Activated CD8-positive, alpha-beta memory T cell treated with anti-CD3 and anti-CD28 coated beads, Interleukin-2, amount 10 ng/mL, durations not matched to agents 7 days and 5 days (primary cell): ENCODE results near the gene GFI1B. TPM values are rescaled to one million over a fixed set of nuclear protein-coding genes. Genes with fewer than 3 reads are reported as not detected.
"Not testable (repeated sequence)": the region's sequence is repeated elsewhere in the genome, so short reads cannot be mapped to it uniquely, and the experiment has no call there.

Experiments
- ATAC-seq: fragments of 150-1000 bp; cut with Tn5 transposase; one replicate; pipeline ENCODE4 v1.10.0; 2021; ENCODE audit warnings: moderate library complexity
- CTCF ChIA-PET: fragments of 350-600 bp; sonication (Branson Sonifier 250); formaldehyde crosslinking; loops from one replicate; lab custom pipeline; 2021; ENCODE audit warnings: antibody characterized with exemption; lab: Charles Lee
- DNase-seq: peaks from one replicate; pipeline ENCODE4 v3.0.0-alpha.2; 2020
- H3K27ac Mint-ChIP-seq: one replicate; pipeline ENCODE4 v1.8.0; 2021; ENCODE audit warnings: mild to moderate bottlenecking, mixed read lengths
- H3K27me3 Mint-ChIP-seq: one replicate; pipeline ENCODE4 v1.8.0; 2021; ENCODE audit warnings: mixed read lengths
- H3K36me3 Mint-ChIP-seq: one replicate; pipeline ENCODE4 v1.8.0; 2021; ENCODE audit warnings: mild to moderate bottlenecking, mixed read lengths
- H3K4me1 Mint-ChIP-seq: one replicate; pipeline ENCODE4 v1.8.0; 2021; ENCODE audit warnings: mixed read lengths
- H3K4me3 Mint-ChIP-seq: one replicate; pipeline ENCODE4 v1.8.0; 2021; ENCODE audit warnings: mild to moderate bottlenecking, moderate library complexity, mixed read lengths
- H3K9me3 Mint-ChIP-seq: one replicate; pipeline ENCODE4 v1.8.0; 2022; ENCODE audit warnings: low read depth, mixed read lengths
- total RNA-seq, 2 experiments: library from RNA; stranded (reverse); gene quantifications; one replicate each; pipeline ENCODE4 v1.2.3, GENCODE V29; 2021

GFI1B gene
- total RNA-seq, 2 experiments from 2014 or later: not detected

DNA sequence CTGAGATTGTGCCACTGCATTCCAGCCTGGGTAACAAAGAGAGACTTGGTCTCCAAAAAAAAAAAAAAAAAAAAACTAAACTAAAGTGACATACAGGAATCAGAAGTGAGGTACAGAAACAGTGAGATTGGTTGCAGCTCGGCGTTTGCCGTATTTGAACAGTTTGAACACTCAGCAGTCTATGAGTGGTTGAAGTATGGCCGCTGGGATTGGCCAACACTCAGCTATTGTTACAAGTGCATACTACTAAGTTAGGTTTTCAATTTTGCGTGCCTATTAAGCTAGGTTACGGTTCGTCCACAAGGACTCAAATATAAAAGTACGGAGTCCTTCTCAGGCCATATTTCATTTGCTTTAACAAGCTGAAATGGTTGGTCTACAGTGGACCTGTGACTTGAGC lies 30.7 kb upstream of the GFI1B start:
- ATAC-seq (no peak), DNase-seq (no peak)
- CTCF ChIA-PET: interaction anchor here (1.1 to 3.2 kb wide), 3 partner anchors 25 to 308 kb away, joined by 3 to 15 read pairs (median 3); no protein-coding TSS in a partner anchor
- H3K27ac Mint-ChIP-seq: no peak overlapping the region
- H3K36me3 Mint-ChIP-seq: peaks cover 2% of the 10 kb centered on the region
- H3K4me3 Mint-ChIP-seq: no peak overlapping the region
- H3K9me3 Mint-ChIP-seq: no peaks in the 10 kb centered on the region
- peaks cover 4% of the 10 kb centered on the region for H3K27me3 Mint-ChIP-seq
- H3K4me1 Mint-ChIP-seq: peaks cover 16% of the 10 kb centered on the region

DNA sequence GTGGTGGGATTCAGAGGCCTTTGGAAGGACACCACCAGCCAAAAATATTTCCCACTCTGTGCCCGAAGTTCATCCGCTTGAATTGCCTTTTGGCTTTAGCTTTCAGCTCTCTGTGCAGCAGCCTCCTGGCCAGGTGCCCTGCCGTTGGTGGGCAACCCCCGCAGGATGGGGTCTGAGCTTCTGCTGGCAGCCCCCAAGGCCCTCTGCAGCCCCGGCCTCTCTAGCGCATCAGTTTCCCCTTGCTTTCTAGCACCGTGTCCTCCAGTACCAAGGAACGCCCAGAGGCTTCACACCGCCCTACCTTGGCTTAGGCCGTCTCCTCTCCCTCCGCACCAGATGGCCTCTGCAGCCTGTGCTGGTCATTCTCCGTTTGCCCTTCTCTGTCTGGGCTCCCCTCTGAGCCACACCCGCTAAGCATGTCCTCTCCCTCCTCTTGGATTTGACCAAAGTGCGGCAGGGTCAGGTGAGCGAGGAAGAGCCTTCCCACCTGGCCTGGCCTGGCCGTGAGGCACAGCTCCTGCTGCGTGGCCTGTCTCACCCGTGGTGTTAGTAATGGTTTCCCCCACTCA lies 29.9 kb upstream of the GFI1B start:
- CTCF ChIA-PET: interaction anchor here (1.3 to 3.2 kb wide), 2 partner anchors 24 to 29 kb away, joined by 3 to 15 read pairs; no protein-coding TSS in a partner anchor
- H3K9me3 Mint-ChIP-seq: no peaks in the 10 kb centered on the region
- peaks cover 4% of the 10 kb centered on the region for H3K27me3 Mint-ChIP-seq
- no peak overlapping the region for H3K4me3 Mint-ChIP-seq
- DNase-seq: no peak
- ATAC-seq: no peak
- H3K27ac Mint-ChIP-seq: no peak overlapping the region
- H3K36me3 Mint-ChIP-seq: peaks cover 2% of the 10 kb centered on the region
- H3K4me1 Mint-ChIP-seq: peaks cover 9% of the 10 kb centered on the region

DNA sequence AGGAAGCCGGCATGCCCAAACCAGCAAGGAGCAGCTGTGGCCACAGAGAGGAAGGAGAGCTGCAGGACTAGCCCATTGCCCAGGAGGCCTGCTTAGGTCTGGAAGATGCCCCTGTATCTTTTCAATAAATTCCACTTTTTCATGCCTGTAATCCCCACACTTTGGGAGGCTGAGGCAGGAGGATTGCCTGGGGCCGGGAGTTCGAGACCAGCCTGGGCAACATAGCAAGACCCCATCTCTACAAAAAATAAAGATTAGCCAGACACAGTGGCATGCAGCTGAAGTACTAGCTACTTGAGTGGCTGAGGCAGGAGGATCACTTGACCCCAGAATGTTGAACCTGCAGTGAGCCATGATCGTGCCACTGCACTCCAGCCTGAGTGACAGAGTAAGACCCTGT lies 28.8 kb upstream of the GFI1B start:
- Mint-ChIP-seq H3K27me3 (peaks cover 4% of the 10 kb centered on the region), H3K36me3 (no peaks in the 10 kb centered on the region), H3K4me1 (peaks cover 3% of the 10 kb centered on the region), H3K27ac (no peak overlapping the region), H3K9me3 (no peaks in the 10 kb centered on the region), H3K4me3 (no peak overlapping the region)
- ATAC-seq: no peak
- CTCF ChIA-PET: no interaction called here
- DNase-seq: no peak

DNA sequence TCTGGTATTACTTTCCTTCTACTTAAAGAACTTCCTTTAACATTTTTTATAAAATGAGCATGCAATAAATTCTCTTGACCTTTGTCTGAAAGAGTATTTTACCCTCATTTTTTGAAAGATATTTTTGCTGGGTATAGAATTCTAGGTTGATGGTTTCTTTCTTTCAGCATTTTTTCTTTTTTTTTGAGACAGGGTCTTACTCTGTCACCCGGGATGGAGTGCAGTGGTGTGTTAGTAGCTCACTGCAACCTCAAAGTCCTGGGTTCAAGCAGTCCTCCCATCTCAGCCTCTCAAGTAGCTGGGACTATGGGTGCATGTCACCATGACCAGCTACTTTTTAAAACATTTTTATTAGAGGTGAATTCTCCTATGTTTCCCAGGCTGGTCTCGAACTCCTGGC lies 23.4 kb upstream of the GFI1B start:
- Mint-ChIP-seq H3K27ac (no peak overlapping the region), H3K4me1 (no peaks in the 10 kb centered on the region), H3K4me3 (no peak overlapping the region), H3K27me3 (peaks cover 4% of the 10 kb centered on the region), H3K36me3 (no peaks in the 10 kb centered on the region), H3K9me3 (peaks cover 4% of the 10 kb centered on the region)
- CTCF ChIA-PET: interaction anchor here (2.4 kb wide), 1 partner anchor 23 kb away, joined by 5 read pairs; the partner anchor contains the start of gene GFI1B
- no peak for ATAC-seq
- no peak for DNase-seq

DNA sequence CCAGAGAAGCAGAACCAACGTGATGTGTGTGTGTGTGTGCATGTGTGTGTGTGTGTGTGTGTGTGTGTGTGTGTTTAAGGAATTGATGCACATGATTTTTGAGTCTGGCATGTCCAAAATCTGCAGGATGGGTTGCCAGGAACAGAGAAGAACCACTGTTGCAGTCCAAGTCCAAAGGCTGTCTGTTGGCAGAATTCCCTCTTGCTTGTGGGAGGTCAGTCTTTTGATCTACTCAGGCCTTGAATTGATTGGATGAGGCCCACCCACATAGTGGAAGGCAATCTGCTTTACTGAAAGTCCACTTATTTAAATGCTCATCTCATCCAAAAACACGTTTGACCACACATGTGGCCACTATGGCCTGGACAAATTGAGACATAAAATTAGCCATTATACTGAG lies 22.7 kb upstream of the GFI1B start:
- no peak for DNase-seq
- no peak overlapping the region for H3K4me3 Mint-ChIP-seq
- ATAC-seq: no peak
- no peak overlapping the region for H3K27ac Mint-ChIP-seq
- peaks cover 4% of the 10 kb centered on the region for H3K27me3 Mint-ChIP-seq
- no peaks in the 10 kb centered on the region for H3K4me1 Mint-ChIP-seq
- H3K9me3 Mint-ChIP-seq: peaks cover 4% of the 10 kb centered on the region
- H3K36me3 Mint-ChIP-seq: no peaks in the 10 kb centered on the region
- CTCF ChIA-PET: interaction anchor here (1.5 kb wide), 1 partner anchor 16 kb away, joined by 5 read pairs; no protein-coding TSS in a partner anchor

DNA sequence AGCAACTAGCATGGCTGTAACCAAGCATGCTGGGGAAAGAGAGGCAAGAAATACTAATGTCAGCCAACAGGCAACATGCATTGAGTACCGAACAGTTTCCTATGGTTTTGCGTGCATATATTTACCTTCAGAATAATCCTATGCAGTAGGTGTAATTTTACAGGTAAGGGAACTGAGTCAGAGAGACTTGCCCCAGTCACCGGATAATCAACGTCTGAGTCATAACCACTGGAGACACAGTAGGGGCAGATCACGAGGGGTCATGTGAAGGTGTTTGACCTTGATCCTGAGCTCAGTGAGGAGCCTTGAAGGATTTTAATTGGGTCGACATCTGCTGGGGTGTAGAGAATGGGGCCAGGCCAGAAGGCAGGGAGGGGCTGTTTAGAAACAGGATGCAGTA lies 20.7 kb upstream of the GFI1B start:
- H3K36me3 Mint-ChIP-seq: no peaks in the 10 kb centered on the region
- H3K9me3 Mint-ChIP-seq: peaks cover 4% of the 10 kb centered on the region
- DNase-seq (no peak), ATAC-seq (no peak)
- no peak overlapping the region for H3K27ac Mint-ChIP-seq
- H3K27me3 Mint-ChIP-seq: peaks cover 8% of the 10 kb centered on the region
- CTCF ChIA-PET: no interaction called here
- H3K4me1 Mint-ChIP-seq: no peaks in the 10 kb centered on the region
- H3K4me3 Mint-ChIP-seq: no peak overlapping the region

- CTCF ChIA-PET: no interaction called here
- peaks cover 4% of the 10 kb centered on the region for H3K9me3 Mint-ChIP-seq
- peaks cover 14% of the 10 kb centered on the region for H3K27me3 Mint-ChIP-seq
- DNase-seq (no peak), ATAC-seq (no peak)
- H3K36me3 Mint-ChIP-seq: no peaks in the 10 kb centered on the region
- no peaks in the 10 kb centered on the region for H3K4me1 Mint-ChIP-seq
- H3K4me3 Mint-ChIP-seq: no peak overlapping the region
- no peak overlapping the region for H3K27ac Mint-ChIP-seq
Measured at GRCh38 chr9:132961002-132961401, 17.5 kb upstream of the GFI1B start.

DNA sequence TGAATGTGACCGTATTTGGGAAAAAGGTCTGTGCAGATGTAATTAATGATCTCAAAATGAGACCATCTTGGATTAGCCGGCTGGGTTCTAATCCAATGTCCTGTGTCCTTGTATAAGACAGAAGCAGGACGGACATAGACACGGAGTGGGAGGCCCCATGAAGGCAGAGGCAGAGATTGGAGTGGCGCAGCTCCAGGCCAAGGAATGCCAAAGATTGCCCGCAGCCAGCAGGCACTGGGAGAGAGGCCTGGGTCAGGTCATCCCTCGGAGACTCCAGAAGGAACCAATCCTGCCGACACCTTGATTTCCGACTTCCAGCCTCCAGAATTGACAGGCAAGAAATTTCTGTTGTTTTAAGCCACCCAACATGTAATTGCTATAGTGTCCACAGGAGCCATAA lies 13.0 kb upstream of the GFI1B start:
- Mint-ChIP-seq H3K27ac (no peak overlapping the region), H3K4me3 (no peak overlapping the region), H3K36me3 (no peaks in the 10 kb centered on the region), H3K27me3 (peaks cover 20% of the 10 kb centered on the region), H3K4me1 (no peaks in the 10 kb centered on the region), H3K9me3 (no peaks in the 10 kb centered on the region)
- CTCF ChIA-PET: no interaction called here
- no peak for ATAC-seq
- no peak for DNase-seq

DNA sequence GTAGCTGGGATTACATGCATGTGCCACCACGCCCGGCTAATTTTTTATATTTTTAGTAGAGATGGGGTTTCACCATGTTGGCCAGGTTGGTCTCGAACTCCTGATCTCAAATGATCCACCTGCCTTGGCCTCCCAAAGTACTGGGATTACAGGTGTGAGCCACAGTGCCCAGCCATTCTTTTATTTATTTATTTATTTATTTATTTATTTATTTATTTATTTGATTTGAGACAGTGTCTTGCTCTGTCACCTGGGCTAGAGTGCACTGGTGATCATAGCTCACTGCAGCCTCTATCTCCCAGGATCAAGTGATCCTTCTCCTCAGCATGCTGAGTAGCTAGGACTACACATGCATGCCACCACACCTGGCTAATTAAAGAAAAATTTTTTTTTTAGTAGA lies 10.6 kb upstream of the GFI1B start:
- ATAC-seq, H3K36me3 Mint-ChIP-seq, DNase-seq, H3K27ac Mint-ChIP-seq, H3K4me3 Mint-ChIP-seq, H3K4me1 Mint-ChIP-seq, H3K9me3 Mint-ChIP-seq, CTCF ChIA-PET: not testable (repeated sequence)
- peaks cover 12% of the 10 kb centered on the region for H3K27me3 Mint-ChIP-seq

DNA sequence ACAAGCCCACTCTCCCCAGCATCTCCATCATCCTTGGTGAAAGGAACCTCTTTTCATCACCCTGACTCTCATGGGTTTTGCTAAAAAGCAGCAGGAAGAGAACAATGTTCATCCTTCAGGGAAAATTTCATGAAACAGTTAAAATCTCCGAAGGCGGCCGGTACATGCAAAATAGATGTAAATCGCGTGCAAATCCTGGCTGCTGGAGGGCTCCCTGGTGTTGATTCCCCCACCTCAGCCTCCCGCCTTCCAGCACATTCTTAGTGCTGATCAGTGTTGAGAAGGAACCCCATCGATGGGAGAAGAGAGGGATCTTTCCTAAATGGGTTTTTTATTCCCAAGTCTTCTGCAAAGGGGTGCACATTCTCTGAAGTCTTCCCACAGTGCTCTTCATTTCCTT lies 8.7 kb upstream of the GFI1B start:
- H3K4me1 Mint-ChIP-seq: peaks cover 3% of the 10 kb centered on the region
- DNase-seq (no peak), ATAC-seq (no peak)
- H3K9me3 Mint-ChIP-seq: no peaks in the 10 kb centered on the region
- H3K27me3 Mint-ChIP-seq: peaks cover 18% of the 10 kb centered on the region
- H3K36me3 Mint-ChIP-seq: no peaks in the 10 kb centered on the region
- H3K27ac Mint-ChIP-seq: no peak overlapping the region
- no peak overlapping the region for H3K4me3 Mint-ChIP-seq
- CTCF ChIA-PET: interaction anchor here (0.5 kb wide), 1 partner anchor 1636 kb away, joined by 3 read pairs; no protein-coding TSS in a partner anchor

DNA sequence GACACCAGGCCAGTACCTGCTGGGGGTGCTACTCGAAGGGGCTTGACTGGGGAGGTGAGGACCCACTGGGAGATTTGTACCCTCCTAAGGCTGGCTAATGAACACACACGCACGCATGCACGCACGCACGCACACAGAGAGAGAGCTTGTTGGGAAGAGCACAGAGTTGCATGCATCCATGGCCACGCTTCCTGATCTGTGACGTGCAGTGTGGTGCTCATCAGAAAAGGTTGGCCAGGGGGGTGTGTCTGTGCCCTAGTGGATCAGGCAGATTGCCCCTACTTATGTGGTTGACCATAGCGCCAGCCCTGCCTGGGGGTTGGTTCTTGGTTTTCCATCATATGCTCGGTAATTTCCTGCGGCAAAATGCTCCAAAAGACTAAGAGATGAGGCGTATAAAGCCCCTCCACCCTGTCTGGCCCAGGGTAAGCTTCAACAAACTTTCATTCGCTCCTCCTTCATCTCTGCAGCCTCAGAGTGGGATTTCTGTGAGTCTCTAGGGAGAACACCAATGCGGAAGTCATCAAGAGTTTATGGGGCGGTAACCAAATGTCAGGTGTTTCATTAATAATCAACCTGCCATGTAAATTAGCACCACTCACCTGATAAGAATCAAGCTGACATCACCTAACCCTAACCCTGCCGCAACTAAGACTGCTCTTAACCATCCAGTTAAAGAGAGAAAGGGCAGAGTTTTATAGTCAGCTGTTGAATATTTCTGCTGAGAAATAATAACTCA lies 8.0 kb upstream of the GFI1B start:
- no peak for DNase-seq
- H3K27ac Mint-ChIP-seq: no peak overlapping the region

GRCh38 chr9:132973166-132973565 lies 5.3 kb upstream of the GFI1B start:
- no peak for DNase-seq
- Mint-ChIP-seq H3K36me3 (no peaks in the 10 kb centered on the region), H3K27ac (no peak overlapping the region), H3K4me1 (peaks cover 3% of the 10 kb centered on the region), H3K4me3 (no peak overlapping the region), H3K9me3 (no peaks in the 10 kb centered on the region), H3K27me3 (peaks cover 28% of the 10 kb centered on the region)
- CTCF ChIA-PET: interaction anchor here (0.5 to 2.5 kb wide), 7 partner anchors 9 to 124 kb away, joined by 3 to 15 read pairs (median 3); no protein-coding TSS in a partner anchor
- no peak for ATAC-seq

More for the DNA sequence above, 8.0 kb upstream of the GFI1B start:
- Mint-ChIP-seq H3K9me3 (no peaks in the 10 kb centered on the region), H3K4me3 (no peak overlapping the region), H3K4me1 (peaks cover 3% of the 10 kb centered on the region), H3K27me3 (peaks cover 17% of the 10 kb centered on the region), H3K36me3 (no peaks in the 10 kb centered on the region)
- no peak for ATAC-seq
- CTCF ChIA-PET: interaction anchor here (0.5 kb wide), 1 partner anchor 1636 kb away, joined by 3 read pairs; no protein-coding TSS in a partner anchor

DNA sequence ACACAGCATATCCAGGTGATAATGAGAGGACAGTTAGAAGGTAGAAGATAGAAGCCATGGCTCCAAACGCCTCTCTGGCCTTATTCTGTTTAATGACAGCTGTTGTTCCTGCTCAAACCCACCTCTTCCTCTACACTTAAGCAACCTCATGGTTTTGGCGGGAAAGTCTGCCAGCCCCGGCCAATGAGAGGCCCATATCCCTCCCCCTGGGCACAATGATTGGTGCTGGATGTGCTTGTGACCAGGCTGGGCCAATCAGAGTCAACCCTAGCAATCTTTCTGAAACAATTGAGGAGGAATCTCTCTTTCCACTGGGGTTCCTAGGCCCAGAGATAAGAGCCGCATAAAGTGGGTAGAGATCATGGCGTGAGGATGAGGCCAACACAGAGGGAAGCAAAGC lies 4.8 kb upstream of the GFI1B start:
- no peaks in the 10 kb centered on the region for H3K36me3 Mint-ChIP-seq
- no peaks in the 10 kb centered on the region for H3K9me3 Mint-ChIP-seq
- no peak overlapping the region for H3K4me3 Mint-ChIP-seq
- H3K27ac Mint-ChIP-seq: no peak overlapping the region
- peaks cover 6% of the 10 kb centered on the region for H3K4me1 Mint-ChIP-seq
- CTCF ChIA-PET: interaction anchor here (0.7 to 2.5 kb wide), 8 partner anchors 8 to 561 kb away, joined by 3 to 15 read pairs (median 4); no protein-coding TSS in a partner anchor
- ATAC-seq (no peak), DNase-seq (no peak)
- H3K27me3 Mint-ChIP-seq: peaks cover 32% of the 10 kb centered on the region
